GM13976 (cell line): ENCODE results near the gene MKS1.
A peak's percentile ranks its signal among the peaks of the same experiment; 100 is the strongest.

Experiments
- DNase-seq: peaks from one replicate; pipeline ENCODE4 v3.0.0; 2012; ENCODE audit warnings: low spot score
- in situ Hi-C: fragments of 300-500 bp; cut with MboI; formaldehyde crosslinking; loops from one replicate; pipeline ENCODE4 v1.12.0; 2022; ENCODE audit warnings: low sequenced_read_pairs, mixed read lengths, inconsistent platforms; ENCODE audit not compliant: unreplicated experiment
- TF ChIP-seq, protein P1 (sequence below): IDR thresholded peaks from 2 replicates; pipeline ENCODE4 v1.5.1; 2012; ENCODE audit warnings: borderline replicate concordance, mild to moderate bottlenecking; ENCODE audit not compliant: insufficient read depth; ENCODE audit errors: extremely low read depth, missing control alignments, control extremely low read depth

MKS1 gene

GRCh38 chr17:58181796-58182195 lies 37.3 kb downstream of the MKS1 start:
- DNase-seq: no peak
- in situ Hi-C loops: no loop called here
- TF ChIP-seq, protein P1, sequence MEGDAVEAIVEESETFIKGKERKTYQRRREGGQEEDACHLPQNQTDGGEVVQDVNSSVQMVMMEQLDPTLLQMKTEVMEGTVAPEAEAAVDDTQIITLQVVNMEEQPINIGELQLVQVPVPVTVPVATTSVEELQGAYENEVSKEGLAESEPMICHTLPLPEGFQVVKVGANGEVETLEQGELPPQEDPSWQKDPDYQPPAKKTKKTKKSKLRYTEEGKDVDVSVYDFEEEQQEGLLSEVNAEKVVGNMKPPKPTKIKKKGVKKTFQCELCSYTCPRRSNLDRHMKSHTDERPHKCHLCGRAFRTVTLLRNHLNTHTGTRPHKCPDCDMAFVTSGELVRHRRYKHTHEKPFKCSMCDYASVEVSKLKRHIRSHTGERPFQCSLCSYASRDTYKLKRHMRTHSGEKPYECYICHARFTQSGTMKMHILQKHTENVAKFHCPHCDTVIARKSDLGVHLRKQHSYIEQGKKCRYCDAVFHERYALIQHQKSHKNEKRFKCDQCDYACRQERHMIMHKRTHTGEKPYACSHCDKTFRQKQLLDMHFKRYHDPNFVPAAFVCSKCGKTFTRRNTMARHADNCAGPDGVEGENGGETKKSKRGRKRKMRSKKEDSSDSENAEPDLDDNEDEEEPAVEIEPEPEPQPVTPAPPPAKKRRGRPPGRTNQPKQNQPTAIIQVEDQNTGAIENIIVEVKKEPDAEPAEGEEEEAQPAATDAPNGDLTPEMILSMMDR: no peak

DNA sequence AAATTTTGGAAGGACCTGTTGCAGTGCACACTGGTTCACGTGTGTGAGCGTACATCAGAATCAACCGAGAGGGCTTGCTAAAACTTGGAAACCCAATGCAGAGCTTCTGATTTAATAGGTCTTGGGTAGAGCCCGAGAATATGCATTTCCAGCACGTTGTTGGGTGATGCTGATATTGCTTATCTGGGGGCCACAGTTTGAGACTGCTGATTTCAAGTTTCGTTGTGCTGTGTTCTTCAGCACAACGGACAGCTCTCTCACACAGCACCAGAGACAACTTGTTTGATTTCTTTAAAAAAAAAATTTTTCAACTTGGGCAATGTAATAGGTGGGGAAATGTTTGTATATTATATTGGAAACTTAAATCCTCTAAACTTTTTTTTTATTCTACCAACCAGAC lies 42.9 kb downstream of the MKS1 start:
- no peak for DNase-seq
- TF ChIP-seq, protein P1: no peak
- in situ Hi-C loops: no loop called here

GRCh38 chr17:58174871-58175270 lies 44.2 kb downstream of the MKS1 start:
- DNase-seq: no peak
- in situ Hi-C loops: no loop called here
- TF ChIP-seq, protein P1: no peak

GRCh38 chr17:58172369-58173071 lies 46.5 kb downstream of the MKS1 start:
- in situ Hi-C loops: no loop called here
- TF ChIP-seq, protein P1: peak; percentile 31
- peak; percentile 54 for DNase-seq

GRCh38 chr17:58170622-58171021 lies 48.4 kb downstream of the MKS1 start:
- DNase-seq: no peak
- in situ Hi-C loops: no loop called here
- TF ChIP-seq, protein P1: no peak

DNA sequence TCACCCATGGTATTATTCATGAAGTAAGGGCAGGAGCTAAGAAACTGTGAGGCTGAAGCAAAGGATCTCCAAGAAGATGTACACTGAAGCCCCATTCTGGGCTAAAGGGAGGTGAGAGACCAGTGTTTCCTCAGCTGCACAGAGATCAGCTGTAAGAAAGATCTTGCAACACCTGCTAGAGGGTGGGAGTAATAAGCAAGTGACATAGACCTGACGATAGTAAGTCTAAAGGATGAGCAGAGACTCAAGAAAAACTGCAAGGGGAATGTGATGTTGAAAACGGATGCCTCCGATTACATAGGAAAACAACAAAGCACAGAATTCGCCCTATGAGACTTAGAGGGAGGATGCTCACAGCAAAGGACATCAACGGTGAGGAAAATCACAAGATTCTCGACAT lies 52.4 kb downstream of the MKS1 start, which contains the start of gene OR4D2:
Gene OR4D2 (plus strand): TSS at position 301 of the 400 bp plus-strand sequence. CDS start 2,674 bp downstream, outside the sequence.
- no peak for DNase-seq

More for the DNA sequence above, 52.4 kb downstream of the MKS1 start, which contains the start of gene OR4D2:
- in situ Hi-C loops: no loop called here
- TF ChIP-seq, protein P1: no peak
